ENCODE measurements around the gene KIDINS220.

Gene KIDINS220

GRCh38 chr2:8691859-8692437 is 145.5 kb downstream of the KIDINS220 start:
- no peak for DNase-seq

GRCh38 chr2:8685697-8686358 is 151.6 kb downstream of the KIDINS220 start:
- DNase-seq = peak; percentile 29 to 81

GRCh38 chr2:8684878-8685696 is 152.3 kb downstream of the KIDINS220 start:
- DNase-seq = peak; percentile 42 to 48

GRCh38 chr2:8684540-8684877 is 152.9 kb downstream of the KIDINS220 start:
- DNase-seq = peak; percentile 37 to 38

- peak; percentile 40 to 50 for DNase-seq
Observed at GRCh38 chr2:8682719-8683667, 154.4 kb downstream of the KIDINS220 start.

- DNase-seq = peak; percentile 99 to 100
Observed at GRCh38 chr2:8681786-8682692, 155.4 kb downstream of the KIDINS220 start, which contains the start of gene ID2. Gene ID2 (plus strand): TSS chr2:8682056. CDS start chr2:8682166, 110 bp downstream.

- DNase-seq = peak; percentile 91 to 93
Observed at GRCh38 chr2:8680822-8681760, 156.3 kb downstream of the KIDINS220 start.

- DNase-seq = peak; percentile 38 to 59
Observed at GRCh38 chr2:8679827-8680731, 157.3 kb downstream of the KIDINS220 start.

GRCh38 chr2:8679567-8679826 is 157.9 kb downstream of the KIDINS220 start:
- no peak for DNase-seq
